Endodermal cell (in vitro differentiated cells): ENCODE results near the gene KRT7. TPM values are rescaled to one million over a fixed set of nuclear protein-coding genes. Genes with fewer than 3 reads are reported as not detected.
A peak's percentile ranks its signal among the peaks of the same experiment; 100 is the strongest.

ENCODE experiments used
- DNase-seq: peaks from one replicate; pipeline ENCODE4 v3.0.0-alpha.2; 2017
- H3K27ac ChIP-seq: 2 replicates; pipeline ENCODE4 v1.5.1; 2013; ENCODE audit warnings: mild to moderate bottlenecking, low read depth, low read length, moderate library complexity
- H3K27me3 ChIP-seq: 2 replicates; pipeline ENCODE4 v1.6.1; 2013; ENCODE audit warnings: mild to moderate bottlenecking, low read length, moderate library complexity; ENCODE audit not compliant: insufficient read depth, control insufficient read depth, poor library complexity, severe bottlenecking
- H3K36me3 ChIP-seq: 2 replicates; pipeline ENCODE4 v1.7.0; 2013; ENCODE audit warnings: mild to moderate bottlenecking, low read length, moderate library complexity; ENCODE audit not compliant: control insufficient read depth, insufficient read depth
- H3K4me1 ChIP-seq: one replicate; pipeline ENCODE4 v1.7.0; 2013; ENCODE audit warnings: low read length; ENCODE audit not compliant: control insufficient read depth, insufficient read depth
- H3K4me3 ChIP-seq: 2 replicates; pipeline ENCODE4 v1.5.1; 2013; ENCODE audit warnings: mild to moderate bottlenecking, low read length, moderate library complexity
- H3K9ac ChIP-seq: 2 replicates; pipeline ENCODE4 v1.6.1; 2013; ENCODE audit warnings: mild to moderate bottlenecking, low read length, moderate library complexity; ENCODE audit not compliant: poor library complexity, severe bottlenecking; ENCODE audit errors: extremely low read depth
- H3K9me3 ChIP-seq: 2 replicates; pipeline ENCODE4 v1.6.1; 2013; ENCODE audit warnings: mild to moderate bottlenecking, low read length, moderate library complexity; ENCODE audit not compliant: control insufficient read depth
- H3K27ac Mint-ChIP-seq: 2 replicates; pipeline ENCODE4 v1.8.0; 2020; ENCODE audit warnings: mixed read lengths
- H3K27me3 Mint-ChIP-seq: 2 replicates; pipeline ENCODE4 v1.8.0; 2021; ENCODE audit warnings: mild to moderate bottlenecking, mixed read lengths; ENCODE audit not compliant: insufficient read depth
- H3K36me3 Mint-ChIP-seq: 2 replicates; pipeline ENCODE4 v1.8.0; 2020; ENCODE audit warnings: low read depth, mixed read lengths
- H3K4me1 Mint-ChIP-seq: 2 replicates; pipeline ENCODE4 v1.8.0; 2020; ENCODE audit warnings: mixed read lengths
- H3K4me3 Mint-ChIP-seq: 2 replicates; pipeline ENCODE4 v1.8.0; 2020; ENCODE audit warnings: mild to moderate bottlenecking, moderate library complexity, mixed read lengths
- H3K9me3 Mint-ChIP-seq: 2 replicates; pipeline ENCODE4 v1.8.0; 2020; ENCODE audit warnings: mild to moderate bottlenecking, mixed read lengths
- CTCF ChIP-seq: fragments of 200-600 bp; sonication (generic); conservative IDR thresholded peaks from 2 replicates; pipeline ENCODE4 v1.5.0; 2021; ENCODE audit warnings: antibody characterized with exemption, mild to moderate bottlenecking
- WGBS, 2 experiments: methylation state at CpG; one replicate each; pipeline versions ENCODE4 v1.1.5 to v1.1.7; 2013; ENCODE audit warnings: missing lambda C conversion rate in 2 of 2, mixed read lengths in 1 of 2; ENCODE audit not compliant: insufficient coverage in 1 of 2, insufficient read length in 1 of 2; 5-methylcytosine and 5-hydroxymethylcytosine counted together
- total RNA-seq, 2 donors: library from RNA; stranded (reverse); fragmentation: NEBNext Ultra II Directional in 1 of 2; extraction: Animal tissue kit (Norgen Biotek cat#: 25700) in 1 of 2; gene quantifications; 2 replicates in 1 of 2; 3 replicates in 1 of 2; pipeline ENCODE4 v1.2.1, GENCODE V29; 2021

The KRT7 gene
- total RNA-seq, 2 donors from 2014 or later: 1.5 TPM; not detected in 1

GRCh38 chr12:52209321-52209720 lies 23.7 kb upstream of the KRT7 start:
- DNase-seq: peak; percentile 38
- H3K4me1 Mint-ChIP-seq: no peaks in the 10 kb centered on the region
- no peaks in the 10 kb centered on the region for H3K36me3 Mint-ChIP-seq
- Histone ChIP-seq H3K4me1 (no peaks in the 10 kb centered on the region), H3K9me3 (no peaks in the 10 kb centered on the region), H3K9ac (no peak overlapping the region), H3K27me3 (peaks cover 3% of the 10 kb centered on the region), H3K36me3 (no peaks in the 10 kb centered on the region), H3K4me3 (no peak overlapping the region), H3K27ac (no peak overlapping the region)
- 89% methylated on average over 8 of the region's 8 CpGs; no CpG with 5 or more reads in 1 of the 2 experiments for WGBS, 2 experiments
- H3K27me3 Mint-ChIP-seq: peaks cover 4% of the 10 kb centered on the region
- no peak overlapping the region for H3K4me3 Mint-ChIP-seq
- no peak for TF ChIP-seq CTCF
- H3K27ac Mint-ChIP-seq: no peak overlapping the region
- H3K9me3 Mint-ChIP-seq: no peaks in the 10 kb centered on the region

GRCh38 chr12:52210186-52210924 lies 22.7 kb upstream of the KRT7 start:
- peaks cover 4% of the 10 kb centered on the region for H3K27me3 Mint-ChIP-seq
- no peak overlapping the region for H3K9ac ChIP-seq
- no peak overlapping the region for H3K27ac ChIP-seq
- H3K27me3 ChIP-seq: peaks cover 3% of the 10 kb centered on the region
- TF ChIP-seq CTCF: no peak
- no peaks in the 10 kb centered on the region for H3K36me3 Mint-ChIP-seq
- peak; percentile 43 for DNase-seq
- H3K4me3 ChIP-seq: no peak overlapping the region
- WGBS, 2 experiments: 79 to 91% methylated on average over 5 to 7 of the region's 7 CpGs
- H3K4me3 Mint-ChIP-seq: no peak overlapping the region
- H3K4me1 ChIP-seq: no peaks in the 10 kb centered on the region
- H3K27ac Mint-ChIP-seq: no peak overlapping the region
- no peaks in the 10 kb centered on the region for H3K36me3 ChIP-seq
- H3K9me3 Mint-ChIP-seq: no peaks in the 10 kb centered on the region
- no peaks in the 10 kb centered on the region for H3K9me3 ChIP-seq
- H3K4me1 Mint-ChIP-seq: no peaks in the 10 kb centered on the region

GRCh38 chr12:52210925-52211650 lies 22.0 kb upstream of the KRT7 start:
- no peaks in the 10 kb centered on the region for H3K4me1 Mint-ChIP-seq
- TF ChIP-seq CTCF: no peak
- H3K27me3 Mint-ChIP-seq: peaks cover 4% of the 10 kb centered on the region
- H3K27ac Mint-ChIP-seq: no peak overlapping the region
- Histone ChIP-seq H3K9me3 (no peaks in the 10 kb centered on the region), H3K4me3 (no peak overlapping the region), H3K27ac (no peak overlapping the region), H3K9ac (no peak overlapping the region), H3K36me3 (no peaks in the 10 kb centered on the region), H3K27me3 (peaks cover 3% of the 10 kb centered on the region), H3K4me1 (no peaks in the 10 kb centered on the region)
- no peak overlapping the region for H3K4me3 Mint-ChIP-seq
- H3K36me3 Mint-ChIP-seq: no peaks in the 10 kb centered on the region
- WGBS, 2 experiments: 84 to 85% methylated on average over 5 to 10 of the region's 10 CpGs
- DNase-seq: no peak
- no peaks in the 10 kb centered on the region for H3K9me3 Mint-ChIP-seq
